Adrenal gland (tissue), 12 donors: ENCODE measurements around the gene ZNF559. TPM values are rescaled to one million over a fixed set of nuclear protein-coding genes. Genes with fewer than 3 reads are reported as not detected.

Experiments used
- DNase-seq, 7 donors: peaks; one replicate each; pipeline ENCODE4 v3.0.0-alpha.2; 2019 to 2020
- H3K27ac ChIP-seq, 5 donors: fragments of 200-600 bp; sonication (generic) in 4 of 5; 1 replicate in 3 of 5; 2 replicates in 2 of 5; pipeline versions ENCODE4 v1.5.1 to v1.8.0; 2016 to 2020; ENCODE audit warnings: mild to moderate bottlenecking in 1 of 5
- H3K27me3 ChIP-seq: fragments of 200-600 bp; 2 replicates; pipeline ENCODE4 v1.8.0; 2021
- H3K36me3 ChIP-seq, 2 donors: fragments of 200-600 bp; replicated peaks in 1 of 2; 1 replicate in 1 of 2; 2 replicates in 1 of 2; pipeline versions ENCODE4 v1.5.1 to v1.8.0; 2018 to 2022
- H3K4me1 ChIP-seq, 2 donors: fragments of 200-600 bp; replicated peaks in 1 of 2; 1 replicate in 1 of 2; 2 replicates in 1 of 2; pipeline versions ENCODE4 v1.5.1 to v1.8.0; 2018 to 2021
- H3K4me3 ChIP-seq, 4 donors: fragments of 200-600 bp; sonication (generic) in 3 of 4; one replicate each; pipeline ENCODE4 v1.5.1; 2016 to 2018
- H3K9me3 ChIP-seq, 3 donors: fragments of 200-600 bp; sonication (generic) in 1 of 3; replicated peaks in 1 of 3; 1 replicate in 2 of 3; 2 replicates in 1 of 3; pipeline versions ENCODE4 v1.5.1 to v1.8.0; 2016 to 2021
- CTCF ChIP-seq, 6 experiments: fragments of 450-650 bp in 4 of 6; fragments of 200-600 bp in 2 of 6; sonication (generic) in 1 of 6; IDR thresholded peaks; 1 replicate in 5 of 6; 2 replicates in 1 of 6; pipeline versions ENCODE4 v1.5.1 to v1.8.0; 2016 to 2021; ENCODE audit warnings: antibody characterized with exemption in 6 of 6, mild to moderate bottlenecking in 2 of 6, moderate library complexity in 1 of 6
- POLR2A ChIP-seq, 2 donors: fragments of 450-650 bp; IDR thresholded peaks; one replicate each; pipeline ENCODE4 v1.6.1; 2017; ENCODE audit warnings: antibody characterized with exemption in 2 of 2, mild to moderate bottlenecking in 2 of 2, moderate library complexity in 1 of 2
- WGBS, 4 donors: extraction: QIAGEN DNeasy Blood & Tissue Kit in 2 of 4; methylation state at CpG; one replicate each; pipeline versions ENCODE4 v1.1.5 to v1.1.7; 2013 to 2017; 5-methylcytosine and 5-hydroxymethylcytosine counted together
- intact Hi-C, 2 donors: fragments of 100-400 bp; cut with DNase I; formaldehyde crosslinking; loops; one replicate each; pipeline versions ENCODE4 v1.14.1 to v1.15.0; 2022 to 2023
- polyA plus RNA-seq, 3 donors: library from polyadenylated mRNA; stranded (reverse); fragments of 200-250 nt in 2 of 3; fragments of 350-450 nt in 1 of 3; fragmentation: Illumina TruSeq in 1 of 3; extraction: RNeasy Lipid Tissue Mini Kit (QIAGEN cat#74804) in 1 of 3; gene quantifications; one replicate each; pipeline ENCODE4 v1.2.3, GENCODE V29; 2013 to 2014
- total RNA-seq, 9 donors: library from RNA; depleted of rRNA in 4 of 9; stranded (reverse); fragments of >200 nt in 4 of 9; fragments of 120-200 nt in 1 of 9; fragmentation: NEBNext Ultra II Directional in 1 of 9; extraction: Animal tissue kit (Norgen Biotek cat#: 25700) in 1 of 9; gene quantifications; one replicate each; pipeline versions ENCODE4 v1.1.0 to v1.2.4, GENCODE V29; 2013 to 2023
- donor health status: healthy with polysubstance abuse.
- donor health status: Bipolar disorder and iron deficiency.
- donor health status: DM: yes; HTN: yes; CAD: no.
- donor health status: DM: no; HTN: no; CAD: no.
- donor health status: DM: no; HTN: no; CAD: no.
- donor health status: DM: yes; HTN: yes; CAD: no.

ZNF559 gene
- total and polyA plus RNA-seq, 12 donors, result 6.5 to 69.4 (median 21.6) TPM

- 0 to 6% (median 2%) methylated on average over 9 of the region's 9 CpGs for WGBS, 4 donors
- Histone ChIP-seq H3K36me3 (no peaks in the 10 kb centered on the region), H3K4me3 (peak overlapping the region in 3 of 4 donors; percentile 63 to 73 (median 64)), H3K27ac (peak overlapping the region; percentile 69 to 95 (median 91)), H3K9me3 (peaks cover 0 to 22% (median 0%) of the 10 kb centered on the region in 3 donors), H3K27me3 (no peaks in the 10 kb centered on the region), H3K4me1 (peaks cover 0 to 5% of the 10 kb centered on the region in 2 donors)
- intact Hi-C loops, result no loop called here
- peak; percentile 72 to 93 (median 85) for DNase-seq
- TF ChIP-seq POLR2A (IDR thresholded peaks at IDR 0.05), result no peak
- TF ChIP-seq CTCF (IDR thresholded peaks at IDR 0.05), result no peak
These were observed 441 bp upstream of the ZNF559 start for GRCh38 chr19:9323557-9323918.

- WGBS, 4 donors, result 44 to 59% (median 55%) methylated on average over 9 of the region's 9 CpGs
- H3K4me1 ChIP-seq, result peaks cover 0 to 5% of the 10 kb centered on the region in 2 donors
- no peak for DNase-seq
- H3K27ac ChIP-seq, result peak overlapping the region in 4 of 5 donors; percentile 69 to 93 (median 87)
- H3K9me3 ChIP-seq, result peaks cover 0 to 32% (median 0%) of the 10 kb centered on the region in 3 donors
- TF ChIP-seq POLR2A (IDR thresholded peaks at IDR 0.05), result no peak
- no peak for TF ChIP-seq CTCF (IDR thresholded peaks at IDR 0.05)
- peak overlapping the region; percentile 18 to 73 (median 64) for H3K4me3 ChIP-seq
- no peaks in the 10 kb centered on the region for H3K27me3 ChIP-seq
- intact Hi-C loops, result no loop called here
- no peaks in the 10 kb centered on the region for H3K36me3 ChIP-seq
These were observed 594 bp downstream of the ZNF559 start for GRCh38 chr19:9324584-9324962.

- intact Hi-C loops, result no loop called here
- no peak for DNase-seq
- Histone ChIP-seq H3K9me3 (peaks cover 7 to 86% (median 26%) of the 10 kb centered on the region in 3 donors), H3K36me3 (no peaks in the 10 kb centered on the region), H3K27me3 (no peaks in the 10 kb centered on the region), H3K4me3 (no peak overlapping the region), H3K4me1 (no peaks in the 10 kb centered on the region), H3K27ac (no peak overlapping the region)
- no peak for TF ChIP-seq CTCF (IDR thresholded peaks at IDR 0.05)
- TF ChIP-seq POLR2A (IDR thresholded peaks at IDR 0.05), result no peak
These were observed 6.0 kb downstream of the ZNF559 start for GRCh38 chr19:9329999-9330398.

GRCh38 chr19:9342610-9343304 lies 18.8 kb downstream of the ZNF559 start:
- no peak for DNase-seq
- TF ChIP-seq CTCF (IDR thresholded peaks at IDR 0.05) (no peak), POLR2A (IDR thresholded peaks at IDR 0.05) (no peak)
- 96 to 98% (median 96%) methylated on average over 6 of the region's 6 CpGs for WGBS, 4 donors
- intact Hi-C loops, result no loop called here
- Histone ChIP-seq H3K27ac (no peak overlapping the region), H3K4me1 (no peaks in the 10 kb centered on the region), H3K36me3 (peaks cover 0 to 8% of the 10 kb centered on the region in 2 donors), H3K4me3 (no peak overlapping the region), H3K9me3 (peaks cover 16 to 98% (median 53%) of the 10 kb centered on the region in 3 donors), H3K27me3 (no peaks in the 10 kb centered on the region)
